HEK293T (cell line): ENCODE data around the gene ELOB.

Experiments used
- ARNT ChIP-seq: fragments of 450-650 bp; IDR thresholded peaks from 2 replicates; pipeline ENCODE4 v1.6.1; 2017; ENCODE audit warnings: mild to moderate bottlenecking
- BHLHE40 ChIP-seq: fragments of 450-650 bp; IDR thresholded peaks from 2 replicates; pipeline ENCODE4 v1.6.1; 2016; ENCODE audit warnings: mild to moderate bottlenecking, moderate library complexity, borderline replicate concordance
- FOXA1 ChIP-seq: fragments of 450-650 bp; IDR thresholded peaks from 2 replicates; pipeline ENCODE4 v1.6.1; 2016; ENCODE audit warnings: mild to moderate bottlenecking
- FOXK2 ChIP-seq: fragments of 450-650 bp; IDR thresholded peaks from 2 replicates; pipeline ENCODE4 v1.6.1; 2016; ENCODE audit warnings: mild to moderate bottlenecking
- FOXM1 ChIP-seq: fragments of 450-650 bp; IDR thresholded peaks from 2 replicates; pipeline ENCODE4 v1.6.1; 2017; ENCODE audit warnings: mild to moderate bottlenecking, borderline replicate concordance
- HDGF ChIP-seq: fragments of 450-650 bp; IDR thresholded peaks from 2 replicates; pipeline ENCODE4 v1.6.1; 2017; ENCODE audit warnings: antibody characterized with exemption, borderline replicate concordance
- L3MBTL2 ChIP-seq: fragments of 450-650 bp; conservative IDR thresholded peaks from 2 replicates; pipeline ENCODE4 v1.6.1; 2016; ENCODE audit warnings: mild to moderate bottlenecking
- LEF1 ChIP-seq: fragments of 450-650 bp; IDR thresholded peaks from 2 replicates; pipeline ENCODE4 v1.6.1; 2017; ENCODE audit warnings: mild to moderate bottlenecking, borderline replicate concordance
- NFRKB ChIP-seq: fragments of 450-650 bp; IDR thresholded peaks from 2 replicates; pipeline ENCODE4 v1.6.1; 2016; ENCODE audit warnings: mild to moderate bottlenecking, moderate library complexity
- SP1 ChIP-seq: fragments of 450-650 bp; IDR thresholded peaks from 2 replicates; pipeline ENCODE4 v1.6.1; 2017
- SUZ12 ChIP-seq: fragments of 450-650 bp; IDR thresholded peaks from 2 replicates; pipeline ENCODE4 v1.6.1; 2016; ENCODE audit warnings: mild to moderate bottlenecking
- TARDBP ChIP-seq: fragments of 450-650 bp; IDR thresholded peaks from 2 replicates; pipeline ENCODE4 v1.6.1; 2016
- ZNF384 ChIP-seq: fragments of 450-650 bp; IDR thresholded peaks from 2 replicates; pipeline ENCODE4 v1.6.1; 2016
- TF ChIP-seq, protein P1 (sequence below): fragments of 450-650 bp; IDR thresholded peaks from 2 replicates; pipeline ENCODE4 v1.6.1; 2016

DNA sequence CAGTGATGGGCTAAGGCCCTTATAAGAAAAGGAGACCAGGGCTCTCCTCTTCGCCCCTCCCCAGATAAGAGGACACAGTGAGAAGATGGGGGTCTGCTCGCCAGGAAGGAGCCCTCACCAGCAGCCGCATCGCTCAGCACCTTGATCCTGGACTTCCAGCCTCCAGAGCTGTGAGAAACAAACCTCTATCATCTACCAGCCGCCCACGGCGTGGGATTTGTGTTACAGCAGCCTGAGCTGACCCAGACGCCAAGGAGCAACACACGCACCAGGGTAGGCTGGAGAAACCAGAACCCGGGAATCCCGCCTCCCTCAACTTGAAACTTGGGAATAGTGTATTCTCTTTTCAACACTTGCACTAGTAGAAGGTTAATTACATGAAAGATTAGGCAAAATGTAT lies 48.8 kb upstream of the ELOB start:
- TF ChIP-seq FOXM1, result no peak
- TF ChIP-seq SUZ12, result no peak
- TF ChIP-seq FOXA1, result no peak
- TF ChIP-seq, protein P1, sequence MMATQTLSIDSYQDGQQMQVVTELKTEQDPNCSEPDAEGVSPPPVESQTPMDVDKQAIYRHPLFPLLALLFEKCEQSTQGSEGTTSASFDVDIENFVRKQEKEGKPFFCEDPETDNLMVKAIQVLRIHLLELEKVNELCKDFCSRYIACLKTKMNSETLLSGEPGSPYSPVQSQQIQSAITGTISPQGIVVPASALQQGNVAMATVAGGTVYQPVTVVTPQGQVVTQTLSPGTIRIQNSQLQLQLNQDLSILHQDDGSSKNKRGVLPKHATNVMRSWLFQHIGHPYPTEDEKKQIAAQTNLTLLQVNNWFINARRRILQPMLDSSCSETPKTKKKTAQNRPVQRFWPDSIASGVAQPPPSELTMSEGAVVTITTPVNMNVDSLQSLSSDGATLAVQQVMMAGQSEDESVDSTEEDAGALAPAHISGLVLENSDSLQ, result no peak
- no peak for TF ChIP-seq L3MBTL2
- TF ChIP-seq FOXK2, result no peak
- TF ChIP-seq BHLHE40, result no peak
- TF ChIP-seq NFRKB, result no peak
- TF ChIP-seq ZNF384, result no peak
- TF ChIP-seq SP1, result no peak
- TF ChIP-seq HDGF, result no peak
- TF ChIP-seq LEF1, result no peak
- TF ChIP-seq ARNT, result no peak
- no peak for TF ChIP-seq TARDBP
